GM23338 (cell line): ENCODE data around the gene FAM53B. TPM values are rescaled to one million over a fixed set of nuclear protein-coding genes. Genes with fewer than 3 reads are reported as not detected.

Experiments
- ATAC-seq: fragments of 200-7000 bp; cut with Tn5 transposase; 3 replicates; pipeline ENCODE4 v1.9.1; 2020
- DNase-seq: peaks from one replicate; pipeline ENCODE4 v3.0.0-alpha.2; 2015; ENCODE audit warnings: low spot score
- H2AFZ ChIP-seq: fragments of 200-600 bp; sonication (generic); 2 replicates; pipeline ENCODE4 v1.8.0; 2016; ENCODE audit warnings: antibody characterized with exemption, mild to moderate bottlenecking, moderate library complexity
- H3F3A ChIP-seq: fragments of 200-600 bp; sonication (generic); replicated peaks from 2 replicates; pipeline ENCODE4 v1.8.0; 2017; ENCODE audit warnings: antibody characterized with exemption, mixed run types, low read depth
- H3K27ac ChIP-seq: fragments of 200-600 bp; sonication (generic); 2 replicates; pipeline ENCODE4 v1.6.1; 2016; ENCODE audit warnings: low read depth
- H3K27me3 ChIP-seq: fragments of 200-600 bp; sonication (generic); 2 replicates; pipeline ENCODE4 v1.8.0; 2016; ENCODE audit warnings: mild to moderate bottlenecking, mixed run types, moderate library complexity; ENCODE audit not compliant: insufficient read depth
- H3K36me3 ChIP-seq: fragments of 200-600 bp; sonication (generic); 2 replicates; pipeline ENCODE4 v1.8.0; 2016; ENCODE audit warnings: mild to moderate bottlenecking; ENCODE audit not compliant: insufficient read depth
- H3K4me1 ChIP-seq: fragments of 200-600 bp; sonication (generic); 2 replicates; pipeline ENCODE4 v1.8.0; 2016; ENCODE audit warnings: mild to moderate bottlenecking, moderate library complexity; ENCODE audit not compliant: insufficient read depth
- H3K4me2 ChIP-seq: fragments of 200-600 bp; sonication (generic); 2 replicates; pipeline ENCODE4 v1.7.1; 2017; ENCODE audit warnings: mixed run types
- H3K4me3 ChIP-seq: fragments of 200-600 bp; sonication (generic); 2 replicates; pipeline ENCODE4 v1.6.1; 2016; ENCODE audit warnings: mixed run types
- H3K79me2 ChIP-seq: fragments of 200-600 bp; sonication (generic); replicated peaks from 2 replicates; pipeline ENCODE4 v1.8.0; 2017; ENCODE audit warnings: mild to moderate bottlenecking; ENCODE audit not compliant: insufficient read depth
- H3K9me2 ChIP-seq: fragments of 200-600 bp; sonication (generic); 2 replicates; pipeline ENCODE4 v1.8.0; 2017; ENCODE audit not compliant: insufficient read depth
- H4K20me1 ChIP-seq: fragments of 200-600 bp; sonication (generic); replicated peaks from 2 replicates; pipeline ENCODE4 v1.8.0; 2017; ENCODE audit warnings: mild to moderate bottlenecking; ENCODE audit not compliant: insufficient read depth
- H3K27ac Mint-ChIP-seq: 2 replicates; pipeline ENCODE4 v1.8.0; 2020; ENCODE audit warnings: inconsistent platforms, mild to moderate bottlenecking, moderate library complexity, mixed read lengths
- H3K27me3 Mint-ChIP-seq: 3 replicates; pipeline ENCODE4 v1.8.0; 2022; ENCODE audit warnings: low read depth, mild to moderate bottlenecking, moderate library complexity, mixed read lengths, inconsistent platforms; ENCODE audit not compliant: insufficient read depth, poor library complexity
- H3K36me3 Mint-ChIP-seq: 3 replicates; pipeline ENCODE4 v1.8.0; 2021; ENCODE audit warnings: low read depth, mild to moderate bottlenecking, inconsistent platforms, moderate library complexity, mixed read lengths
- H3K4me1 Mint-ChIP-seq: 3 replicates; pipeline ENCODE4 v1.8.0; 2020; ENCODE audit warnings: mild to moderate bottlenecking, inconsistent platforms, mixed read lengths
- H3K4me3 Mint-ChIP-seq: 3 replicates; pipeline ENCODE4 v1.8.0; 2021; ENCODE audit warnings: moderate library complexity, mild to moderate bottlenecking, inconsistent platforms, mixed read lengths
- H3K9me3 Mint-ChIP-seq: 3 replicates; pipeline ENCODE4 v1.8.0; 2020; ENCODE audit warnings: moderate library complexity, mild to moderate bottlenecking, inconsistent platforms, mixed read lengths
- CREB1 ChIP-seq: fragments of 250-450 bp; sonication (Bioruptor Pico); IDR thresholded peaks from 2 replicates; pipeline ENCODE4 v1.5.0; 2020; ENCODE audit warnings: low read depth, mild to moderate bottlenecking, moderate library complexity
- EZH2 ChIP-seq: fragments of 200-600 bp; sonication (generic); IDR thresholded peaks from one replicate; pipeline ENCODE4 v1.8.0; 2017; ENCODE audit warnings: antibody characterized with exemption, mild to moderate bottlenecking, low read depth; ENCODE audit not compliant: unreplicated experiment
- EZH2phosphoT487 ChIP-seq: fragments of 200-600 bp; sonication (generic); IDR thresholded peaks from one replicate; pipeline ENCODE4 v1.8.1; 2018; ENCODE audit warnings: antibody characterized with exemption; ENCODE audit not compliant: unreplicated experiment
- JUNB ChIP-seq: IDR thresholded peaks from one replicate; pipeline ENCODE4 v1.6.1; 2016; ENCODE audit warnings: antibody characterized with exemption; ENCODE audit not compliant: unreplicated experiment
- NANOG ChIP-seq: IDR thresholded peaks from 2 replicates; pipeline ENCODE4 v1.6.1; 2016; ENCODE audit warnings: antibody characterized with exemption, borderline replicate concordance
- POLR2AphosphoS5 ChIP-seq: IDR thresholded peaks from 2 replicates; pipeline ENCODE4 v1.6.1; 2016; ENCODE audit warnings: antibody characterized with exemption, low read depth
- STAT1 ChIP-seq: IDR thresholded peaks from one replicate; pipeline ENCODE4 v1.6.1; 2016; ENCODE audit warnings: antibody characterized with exemption; ENCODE audit not compliant: unreplicated experiment
- ZNF114 ChIP-seq: fragments of 250-450 bp; sonication (Bioruptor Pico); IDR thresholded peaks from 2 replicates; pipeline ENCODE4 v1.5.0; 2020; ENCODE audit warnings: mild to moderate bottlenecking, moderate library complexity
- ZNF331 ChIP-seq: fragments of 250-450 bp; sonication (Bioruptor Pico); IDR thresholded peaks from 2 replicates; pipeline ENCODE4 v1.5.0; 2020; ENCODE audit warnings: low read depth, mild to moderate bottlenecking, moderate library complexity
- polyA plus RNA-seq: library from polyadenylated mRNA; unstranded; fragments of >200 nt; fragmentation: Nextera tagmentation; extraction: Ambion mirVana; gene quantifications from 2 replicates; pipeline ENCODE4 v1.2.1, GENCODE V29; 2016
- total RNA-seq: library from RNA; depleted of rRNA; stranded (reverse); fragments of >200 nt; shearing (Covaris generic); gene quantifications from 2 replicates; pipeline ENCODE4 v1.2.3, GENCODE V29; 2014
- TF ChIP-seq, protein P1 (sequence below): IDR thresholded peaks from 2 replicates; pipeline ENCODE4 v1.6.1; 2016; ENCODE audit warnings: antibody characterized with exemption
- TF ChIP-seq, protein P2 (sequence below): IDR thresholded peaks from one replicate; pipeline ENCODE4 v1.6.1; 2018; ENCODE audit warnings: antibody characterized with exemption; ENCODE audit not compliant: unreplicated experiment
- TF ChIP-seq, protein P3 (sequence below), 2 experiments: fragments of 200-600 bp in 1 of 2; sonication (generic) in 1 of 2; conservative IDR thresholded peaks; 2 replicates each; pipeline versions ENCODE4 v1.5.1 to v1.6.1; 2016 to 2017; ENCODE audit warnings: antibody characterized with exemption in 2 of 2, low read depth in 2 of 2, mild to moderate bottlenecking in 2 of 2, moderate library complexity in 1 of 2
- TF ChIP-seq, protein P4 (sequence below): fragments of 250-450 bp; sonication (Bioruptor Pico); IDR thresholded peaks from 2 replicates; pipeline ENCODE4 v1.5.0; 2020; ENCODE audit warnings: mild to moderate bottlenecking, moderate library complexity

The FAM53B gene
- total and polyA plus RNA-seq, 2 experiments from 2014 or later = 3.0 to 20.3 TPM

DNA sequence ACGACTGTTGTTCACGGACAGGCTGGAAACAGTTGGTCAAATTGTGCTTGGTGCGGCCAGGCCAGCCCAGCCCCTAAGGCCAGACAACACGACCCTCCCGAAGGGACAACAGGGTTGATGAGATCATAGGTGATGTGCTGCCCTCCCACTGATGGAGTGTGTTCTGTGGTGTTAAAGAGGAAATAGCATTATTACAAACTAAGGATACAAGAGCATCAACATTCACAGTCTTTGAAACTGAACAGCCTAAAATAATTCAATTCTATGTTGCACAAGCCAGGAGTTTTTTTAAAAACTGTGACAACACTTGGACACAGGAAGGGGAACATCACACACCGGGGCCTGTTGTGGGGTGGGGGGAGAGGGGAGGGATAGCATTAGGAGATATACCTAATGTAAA is 87.6 kb downstream of the FAM53B start:
- TF ChIP-seq, protein P1, sequence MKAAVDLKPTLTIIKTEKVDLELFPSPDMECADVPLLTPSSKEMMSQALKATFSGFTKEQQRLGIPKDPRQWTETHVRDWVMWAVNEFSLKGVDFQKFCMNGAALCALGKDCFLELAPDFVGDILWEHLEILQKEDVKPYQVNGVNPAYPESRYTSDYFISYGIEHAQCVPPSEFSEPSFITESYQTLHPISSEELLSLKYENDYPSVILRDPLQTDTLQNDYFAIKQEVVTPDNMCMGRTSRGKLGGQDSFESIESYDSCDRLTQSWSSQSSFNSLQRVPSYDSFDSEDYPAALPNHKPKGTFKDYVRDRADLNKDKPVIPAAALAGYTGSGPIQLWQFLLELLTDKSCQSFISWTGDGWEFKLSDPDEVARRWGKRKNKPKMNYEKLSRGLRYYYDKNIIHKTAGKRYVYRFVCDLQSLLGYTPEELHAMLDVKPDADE = no peak
- TF ChIP-seq, protein P2, sequence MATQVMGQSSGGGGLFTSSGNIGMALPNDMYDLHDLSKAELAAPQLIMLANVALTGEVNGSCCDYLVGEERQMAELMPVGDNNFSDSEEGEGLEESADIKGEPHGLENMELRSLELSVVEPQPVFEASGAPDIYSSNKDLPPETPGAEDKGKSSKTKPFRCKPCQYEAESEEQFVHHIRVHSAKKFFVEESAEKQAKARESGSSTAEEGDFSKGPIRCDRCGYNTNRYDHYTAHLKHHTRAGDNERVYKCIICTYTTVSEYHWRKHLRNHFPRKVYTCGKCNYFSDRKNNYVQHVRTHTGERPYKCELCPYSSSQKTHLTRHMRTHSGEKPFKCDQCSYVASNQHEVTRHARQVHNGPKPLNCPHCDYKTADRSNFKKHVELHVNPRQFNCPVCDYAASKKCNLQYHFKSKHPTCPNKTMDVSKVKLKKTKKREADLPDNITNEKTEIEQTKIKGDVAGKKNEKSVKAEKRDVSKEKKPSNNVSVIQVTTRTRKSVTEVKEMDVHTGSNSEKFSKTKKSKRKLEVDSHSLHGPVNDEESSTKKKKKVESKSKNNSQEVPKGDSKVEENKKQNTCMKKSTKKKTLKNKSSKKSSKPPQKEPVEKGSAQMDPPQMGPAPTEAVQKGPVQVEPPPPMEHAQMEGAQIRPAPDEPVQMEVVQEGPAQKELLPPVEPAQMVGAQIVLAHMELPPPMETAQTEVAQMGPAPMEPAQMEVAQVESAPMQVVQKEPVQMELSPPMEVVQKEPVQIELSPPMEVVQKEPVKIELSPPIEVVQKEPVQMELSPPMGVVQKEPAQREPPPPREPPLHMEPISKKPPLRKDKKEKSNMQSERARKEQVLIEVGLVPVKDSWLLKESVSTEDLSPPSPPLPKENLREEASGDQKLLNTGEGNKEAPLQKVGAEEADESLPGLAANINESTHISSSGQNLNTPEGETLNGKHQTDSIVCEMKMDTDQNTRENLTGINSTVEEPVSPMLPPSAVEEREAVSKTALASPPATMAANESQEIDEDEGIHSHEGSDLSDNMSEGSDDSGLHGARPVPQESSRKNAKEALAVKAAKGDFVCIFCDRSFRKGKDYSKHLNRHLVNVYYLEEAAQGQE = no peak
- TF ChIP-seq ZNF331 (CRISPR knock-in tag) (no peak), EZH2phosphoT487 (no peak), JUNB (no peak), EZH2 (no peak), STAT1 (no peak), POLR2AphosphoS5 (no peak), CREB1 (CRISPR knock-in tag) (no peak), ZNF114 (no peak), NANOG (no peak)
- TF ChIP-seq, protein P3, sequence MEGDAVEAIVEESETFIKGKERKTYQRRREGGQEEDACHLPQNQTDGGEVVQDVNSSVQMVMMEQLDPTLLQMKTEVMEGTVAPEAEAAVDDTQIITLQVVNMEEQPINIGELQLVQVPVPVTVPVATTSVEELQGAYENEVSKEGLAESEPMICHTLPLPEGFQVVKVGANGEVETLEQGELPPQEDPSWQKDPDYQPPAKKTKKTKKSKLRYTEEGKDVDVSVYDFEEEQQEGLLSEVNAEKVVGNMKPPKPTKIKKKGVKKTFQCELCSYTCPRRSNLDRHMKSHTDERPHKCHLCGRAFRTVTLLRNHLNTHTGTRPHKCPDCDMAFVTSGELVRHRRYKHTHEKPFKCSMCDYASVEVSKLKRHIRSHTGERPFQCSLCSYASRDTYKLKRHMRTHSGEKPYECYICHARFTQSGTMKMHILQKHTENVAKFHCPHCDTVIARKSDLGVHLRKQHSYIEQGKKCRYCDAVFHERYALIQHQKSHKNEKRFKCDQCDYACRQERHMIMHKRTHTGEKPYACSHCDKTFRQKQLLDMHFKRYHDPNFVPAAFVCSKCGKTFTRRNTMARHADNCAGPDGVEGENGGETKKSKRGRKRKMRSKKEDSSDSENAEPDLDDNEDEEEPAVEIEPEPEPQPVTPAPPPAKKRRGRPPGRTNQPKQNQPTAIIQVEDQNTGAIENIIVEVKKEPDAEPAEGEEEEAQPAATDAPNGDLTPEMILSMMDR (conservative IDR thresholded peaks at IDR 0.05; ENCODE audit: low read depth in 2 of 2) = no peak
- TF ChIP-seq, protein P4, sequence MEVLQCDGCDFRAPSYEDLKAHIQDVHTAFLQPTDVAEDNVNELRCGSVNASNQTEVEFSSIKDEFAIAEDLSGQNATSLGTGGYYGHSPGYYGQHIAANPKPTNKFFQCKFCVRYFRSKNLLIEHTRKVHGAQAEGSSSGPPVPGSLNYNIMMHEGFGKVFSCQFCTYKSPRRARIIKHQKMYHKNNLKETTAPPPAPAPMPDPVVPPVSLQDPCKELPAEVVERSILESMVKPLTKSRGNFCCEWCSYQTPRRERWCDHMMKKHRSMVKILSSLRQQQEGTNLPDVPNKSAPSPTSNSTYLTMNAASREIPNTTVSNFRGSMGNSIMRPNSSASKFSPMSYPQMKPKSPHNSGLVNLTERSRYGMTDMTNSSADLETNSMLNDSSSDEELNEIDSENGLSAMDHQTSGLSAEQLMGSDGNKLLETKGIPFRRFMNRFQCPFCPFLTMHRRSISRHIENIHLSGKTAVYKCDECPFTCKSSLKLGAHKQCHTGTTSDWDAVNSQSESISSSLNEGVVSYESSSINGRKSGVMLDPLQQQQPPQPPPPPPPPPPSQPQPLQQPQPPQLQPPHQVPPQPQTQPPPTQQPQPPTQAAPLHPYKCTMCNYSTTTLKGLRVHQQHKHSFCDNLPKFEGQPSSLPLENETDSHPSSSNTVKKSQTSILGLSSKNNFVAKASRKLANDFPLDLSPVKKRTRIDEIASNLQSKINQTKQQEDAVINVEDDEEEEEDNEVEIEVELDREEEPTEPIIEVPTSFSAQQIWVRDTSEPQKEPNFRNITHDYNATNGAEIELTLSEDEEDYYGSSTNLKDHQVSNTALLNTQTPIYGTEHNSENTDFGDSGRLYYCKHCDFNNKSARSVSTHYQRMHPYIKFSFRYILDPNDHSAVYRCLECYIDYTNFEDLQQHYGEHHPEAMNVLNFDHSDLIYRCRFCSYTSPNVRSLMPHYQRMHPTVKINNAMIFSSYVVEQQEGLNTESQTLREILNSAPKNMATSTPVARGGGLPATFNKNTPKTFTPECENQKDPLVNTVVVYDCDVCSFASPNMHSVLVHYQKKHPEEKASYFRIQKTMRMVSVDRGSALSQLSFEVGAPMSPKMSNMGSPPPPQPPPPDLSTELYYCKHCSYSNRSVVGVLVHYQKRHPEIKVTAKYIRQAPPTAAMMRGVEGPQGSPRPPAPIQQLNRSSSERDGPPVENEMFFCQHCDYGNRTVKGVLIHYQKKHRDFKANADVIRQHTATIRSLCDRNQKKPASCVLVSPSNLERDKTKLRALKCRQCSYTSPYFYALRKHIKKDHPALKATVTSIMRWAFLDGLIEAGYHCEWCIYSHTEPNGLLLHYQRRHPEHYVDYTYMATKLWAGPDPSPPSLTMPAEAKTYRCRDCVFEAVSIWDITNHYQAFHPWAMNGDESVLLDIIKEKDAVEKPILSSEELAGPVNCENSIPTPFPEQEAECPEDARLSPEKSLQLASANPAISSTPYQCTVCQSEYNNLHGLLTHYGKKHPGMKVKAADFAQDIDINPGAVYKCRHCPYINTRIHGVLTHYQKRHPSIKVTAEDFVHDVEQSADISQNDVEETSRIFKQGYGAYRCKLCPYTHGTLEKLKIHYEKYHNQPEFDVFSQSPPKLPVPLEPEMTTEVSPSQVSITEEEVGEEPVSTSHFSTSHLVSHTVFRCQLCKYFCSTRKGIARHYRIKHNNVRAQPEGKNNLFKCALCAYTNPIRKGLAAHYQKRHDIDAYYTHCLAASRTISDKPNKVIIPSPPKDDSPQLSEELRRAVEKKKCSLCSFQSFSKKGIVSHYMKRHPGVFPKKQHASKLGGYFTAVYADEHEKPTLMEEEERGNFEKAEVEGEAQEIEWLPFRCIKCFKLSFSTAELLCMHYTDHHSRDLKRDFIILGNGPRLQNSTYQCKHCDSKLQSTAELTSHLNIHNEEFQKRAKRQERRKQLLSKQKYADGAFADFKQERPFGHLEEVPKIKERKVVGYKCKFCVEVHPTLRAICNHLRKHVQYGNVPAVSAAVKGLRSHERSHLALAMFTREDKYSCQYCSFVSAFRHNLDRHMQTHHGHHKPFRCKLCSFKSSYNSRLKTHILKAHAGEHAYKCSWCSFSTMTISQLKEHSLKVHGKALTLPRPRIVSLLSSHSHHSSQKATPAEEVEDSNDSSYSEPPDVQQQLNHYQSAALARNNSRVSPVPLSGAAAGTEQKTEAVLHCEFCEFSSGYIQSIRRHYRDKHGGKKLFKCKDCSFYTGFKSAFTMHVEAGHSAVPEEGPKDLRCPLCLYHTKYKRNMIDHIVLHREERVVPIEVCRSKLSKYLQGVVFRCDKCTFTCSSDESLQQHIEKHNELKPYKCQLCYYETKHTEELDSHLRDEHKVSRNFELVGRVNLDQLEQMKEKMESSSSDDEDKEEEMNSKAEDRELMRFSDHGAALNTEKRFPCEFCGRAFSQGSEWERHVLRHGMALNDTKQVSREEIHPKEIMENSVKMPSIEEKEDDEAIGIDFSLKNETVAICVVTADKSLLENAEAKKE (CRISPR knock-in tag) = no peak
- no peaks in the 10 kb centered on the region for H3K27me3 ChIP-seq
- no peaks in the 10 kb centered on the region for H3K36me3 ChIP-seq
- H3K36me3 Mint-ChIP-seq = no peaks in the 10 kb centered on the region
- H3K4me3 ChIP-seq = no peak overlapping the region
- H3K27ac ChIP-seq = no peak overlapping the region
- no peaks in the 10 kb centered on the region for H3K9me3 Mint-ChIP-seq
- no peaks in the 10 kb centered on the region for H3K9me2 ChIP-seq
- H4K20me1 ChIP-seq = no peaks in the 10 kb centered on the region
- H2AFZ ChIP-seq = no peak overlapping the region
- H3K27ac Mint-ChIP-seq = no peak overlapping the region
- H3K27me3 Mint-ChIP-seq = no peaks in the 10 kb centered on the region
- peaks cover 15% of the 10 kb centered on the region for H3K4me1 Mint-ChIP-seq
- H3K79me2 ChIP-seq = no peaks in the 10 kb centered on the region
- no peak for DNase-seq
- no peaks in the 10 kb centered on the region for H3K4me1 ChIP-seq
- H3K4me2 ChIP-seq = no peak overlapping the region
- H3K4me3 Mint-ChIP-seq = no peak overlapping the region
- no peak for ATAC-seq
- no peaks in the 10 kb centered on the region for H3F3A ChIP-seq
